Trophoblast cell (in vitro differentiated cells and primary cell): ENCODE data around the gene PHC3.

Experiments
- DNase-seq, 2 donors: peaks; one replicate each; pipeline ENCODE4 v3.0.0-alpha.2; 2016
- H2AFZ ChIP-seq: 2 replicates; pipeline ENCODE4 v1.6.1; 2013; ENCODE audit warnings: low read length, moderate library complexity, mild to moderate bottlenecking; ENCODE audit not compliant: insufficient read depth, poor library complexity
- H2AK5ac ChIP-seq: 2 replicates; pipeline ENCODE4 v1.6.1; 2013; ENCODE audit warnings: mild to moderate bottlenecking, low read length
- H2BK120ac ChIP-seq: 2 replicates; pipeline ENCODE4 v1.6.1; 2013; ENCODE audit warnings: low read length, mild to moderate bottlenecking, moderate library complexity; ENCODE audit not compliant: insufficient read depth, poor library complexity
- H2BK12ac ChIP-seq: 2 replicates; pipeline ENCODE4 v1.6.1; 2013; ENCODE audit warnings: mild to moderate bottlenecking, low read length, moderate library complexity
- H2BK5ac ChIP-seq: 2 replicates; pipeline ENCODE4 v1.6.1; 2013; ENCODE audit warnings: low read length, low read depth, moderate library complexity, mild to moderate bottlenecking; ENCODE audit not compliant: poor library complexity
- H3K14ac ChIP-seq: 2 replicates; pipeline ENCODE4 v1.6.1; 2013; ENCODE audit warnings: mild to moderate bottlenecking, low read length
- H3K18ac ChIP-seq: 2 replicates; pipeline ENCODE4 v1.6.1; 2013; ENCODE audit warnings: mild to moderate bottlenecking, low read length
- H3K23ac ChIP-seq: 2 replicates; pipeline ENCODE4 v1.6.1; 2013; ENCODE audit warnings: low read length
- H3K27ac ChIP-seq: 2 replicates; pipeline ENCODE4 v1.5.1; 2013; ENCODE audit warnings: low read depth, mild to moderate bottlenecking, inconsistent platforms, low read length, moderate library complexity
- H3K27me3 ChIP-seq: 2 replicates; pipeline ENCODE4 v1.6.1; 2013; ENCODE audit warnings: inconsistent platforms, mild to moderate bottlenecking, low read length, moderate library complexity; ENCODE audit not compliant: insufficient read depth
- H3K36me3 ChIP-seq, 2 experiments: 1 replicate in 1 of 2; 2 replicates in 1 of 2; pipeline ENCODE4 v1.6.1; 2013; ENCODE audit warnings: low read length in 2 of 2, mild to moderate bottlenecking in 2 of 2, moderate library complexity in 1 of 2; ENCODE audit not compliant: insufficient read depth in 2 of 2, control insufficient read depth in 1 of 2
- H3K4ac ChIP-seq: 2 replicates; pipeline ENCODE4 v1.6.1; 2013; ENCODE audit warnings: low read depth, mild to moderate bottlenecking, low read length, moderate library complexity
- H3K4me1 ChIP-seq, 2 experiments: 1 replicate in 1 of 2; 2 replicates in 1 of 2; pipeline ENCODE4 v1.6.1; 2013; ENCODE audit warnings: low read length in 2 of 2, mild to moderate bottlenecking in 2 of 2, moderate library complexity in 1 of 2; ENCODE audit not compliant: insufficient read depth in 2 of 2, control insufficient read depth in 1 of 2
- H3K4me2 ChIP-seq: 2 replicates; pipeline ENCODE4 v1.6.1; 2013; ENCODE audit warnings: inconsistent platforms, mild to moderate bottlenecking, low read length, moderate library complexity
- H3K4me3 ChIP-seq: 2 replicates; pipeline ENCODE4 v1.5.1; 2013; ENCODE audit warnings: mild to moderate bottlenecking, low read depth, low read length, inconsistent platforms
- H3K79me1 ChIP-seq: one replicate; pipeline ENCODE4 v1.6.1; 2013; ENCODE audit warnings: low read length
- H3K79me2 ChIP-seq: 2 replicates; pipeline ENCODE4 v1.6.1; 2013; ENCODE audit warnings: low read length, mild to moderate bottlenecking; ENCODE audit not compliant: control insufficient read depth, insufficient read depth, poor library complexity
- H3K9ac ChIP-seq: 2 replicates; pipeline ENCODE4 v1.6.1; 2013; ENCODE audit warnings: mild to moderate bottlenecking, low read length
- H3K9me3 ChIP-seq: 2 replicates; pipeline ENCODE4 v1.6.1; 2013; ENCODE audit warnings: low read depth, mild to moderate bottlenecking, control low read depth, inconsistent platforms, low read length; ENCODE audit not compliant: insufficient read depth
- H4K12ac ChIP-seq: 2 replicates; pipeline ENCODE4 v1.6.1; 2013; ENCODE audit warnings: low read depth, mild to moderate bottlenecking, low read length, moderate library complexity
- H4K8ac ChIP-seq: 2 replicates; pipeline ENCODE4 v1.6.1; 2013; ENCODE audit warnings: low read depth, mild to moderate bottlenecking, low read length, moderate library complexity
- H4K91ac ChIP-seq: one replicate; pipeline ENCODE4 v1.6.1; 2013; ENCODE audit warnings: low read depth, mild to moderate bottlenecking, low read length, moderate library complexity
- WGBS: extraction: QIAGEN DNeasy Blood & Tissue Kit; methylation state at CpG from one replicate; pipeline ENCODE4 v1.1.7; 2013; ENCODE audit warnings: missing lambda C conversion rate; ENCODE audit not compliant: insufficient read length, insufficient coverage; ENCODE audit errors: extremely low coverage; 5-methylcytosine and 5-hydroxymethylcytosine counted together

The PHC3 gene

DNA sequence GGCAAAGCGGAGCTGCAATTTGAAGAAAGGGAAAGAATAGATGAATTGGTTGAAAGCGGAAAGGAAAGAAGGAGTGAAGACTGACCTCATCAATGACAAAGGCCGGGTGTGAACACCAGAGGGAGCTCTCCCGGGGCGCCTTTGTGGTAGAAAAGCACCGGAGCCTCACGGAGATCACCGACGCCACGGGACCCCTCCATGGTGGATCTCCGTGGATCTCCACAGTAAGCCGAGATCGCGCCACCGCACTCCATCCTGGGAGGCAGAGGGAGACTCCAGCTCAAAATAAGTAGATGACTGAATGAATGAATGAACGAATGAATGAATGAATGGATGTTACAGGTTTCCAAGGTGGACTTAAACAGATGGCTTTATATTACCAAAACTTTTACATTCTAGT, 118.8 kb downstream of the PHC3 start:
- H2BK120ac ChIP-seq: no peak overlapping the region
- no peak overlapping the region for H2AK5ac ChIP-seq
- H3K4ac ChIP-seq: no peak overlapping the region
- DNase-seq: peak in 1 of 2 donors; percentile 41
- no peak overlapping the region for H3K4me3 ChIP-seq
- H3K79me1 ChIP-seq: no peaks in the 10 kb centered on the region
- no peak overlapping the region for H3K27ac ChIP-seq
- H2BK12ac ChIP-seq: no peak overlapping the region
- H3K18ac ChIP-seq: no peak overlapping the region
- no peak overlapping the region for H3K23ac ChIP-seq
- H4K8ac ChIP-seq: no peak overlapping the region
- no peaks in the 10 kb centered on the region for H3K79me2 ChIP-seq
- no peaks in the 10 kb centered on the region for H3K4me1 ChIP-seq
- no peak overlapping the region for H3K14ac ChIP-seq
- H3K9ac ChIP-seq: no peak overlapping the region
- H4K12ac ChIP-seq: no peak overlapping the region
- H3K4me2 ChIP-seq: no peak overlapping the region
- H3K27me3 ChIP-seq: no peaks in the 10 kb centered on the region
- no peaks in the 10 kb centered on the region for H3K36me3 ChIP-seq
- no peak overlapping the region for H4K91ac ChIP-seq
- 100% methylated on average over 2 of the region's 16 CpGs for WGBS
- H2AFZ ChIP-seq: no peak overlapping the region
- H3K9me3 ChIP-seq: no peaks in the 10 kb centered on the region
- no peak overlapping the region for H2BK5ac ChIP-seq

DNA sequence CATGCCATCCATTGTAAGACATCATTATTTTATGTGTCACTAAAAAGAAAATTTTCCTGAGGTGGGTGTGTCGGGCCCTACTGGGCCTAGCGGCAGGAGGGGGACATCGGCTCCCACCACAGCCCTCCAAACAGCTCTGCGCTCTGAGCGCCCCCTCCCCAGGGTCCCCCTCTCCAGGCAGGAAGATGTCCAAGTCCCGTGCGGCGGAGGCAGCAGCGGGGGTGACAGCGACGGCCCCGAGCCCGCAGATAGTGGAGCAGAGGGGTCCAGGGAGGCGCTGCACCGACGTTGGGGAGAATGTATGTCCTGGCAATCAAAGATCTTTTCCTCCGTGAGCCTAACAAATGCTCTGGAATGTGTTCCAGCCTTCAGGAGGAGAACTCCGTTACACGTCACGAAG, 119.5 kb downstream of the PHC3 start:
- H3K18ac ChIP-seq: no peak overlapping the region
- no peak overlapping the region for H2AFZ ChIP-seq
- H3K27ac ChIP-seq: no peak overlapping the region
- no peak overlapping the region for H3K4ac ChIP-seq
- H2BK120ac ChIP-seq: no peak overlapping the region
- no peak overlapping the region for H2BK5ac ChIP-seq
- no CpG with 5 or more reads among the region's 20 CpGs for WGBS
- no peaks in the 10 kb centered on the region for H3K9me3 ChIP-seq
- no peaks in the 10 kb centered on the region for H3K79me1 ChIP-seq
- H3K9ac ChIP-seq: no peak overlapping the region
- H4K12ac ChIP-seq: no peak overlapping the region
- no peaks in the 10 kb centered on the region for H3K79me2 ChIP-seq
- no peaks in the 10 kb centered on the region for H3K27me3 ChIP-seq
- no peak overlapping the region for H3K14ac ChIP-seq
- H3K4me2 ChIP-seq: no peak overlapping the region
- no peak overlapping the region for H3K4me3 ChIP-seq
- H3K4me1 ChIP-seq: no peaks in the 10 kb centered on the region
- no peak overlapping the region for H2AK5ac ChIP-seq
- no peak overlapping the region for H2BK12ac ChIP-seq
- no peak for DNase-seq
- H4K91ac ChIP-seq: no peak overlapping the region
- H3K23ac ChIP-seq: no peak overlapping the region
- H4K8ac ChIP-seq: no peak overlapping the region
- no peaks in the 10 kb centered on the region for H3K36me3 ChIP-seq

DNA sequence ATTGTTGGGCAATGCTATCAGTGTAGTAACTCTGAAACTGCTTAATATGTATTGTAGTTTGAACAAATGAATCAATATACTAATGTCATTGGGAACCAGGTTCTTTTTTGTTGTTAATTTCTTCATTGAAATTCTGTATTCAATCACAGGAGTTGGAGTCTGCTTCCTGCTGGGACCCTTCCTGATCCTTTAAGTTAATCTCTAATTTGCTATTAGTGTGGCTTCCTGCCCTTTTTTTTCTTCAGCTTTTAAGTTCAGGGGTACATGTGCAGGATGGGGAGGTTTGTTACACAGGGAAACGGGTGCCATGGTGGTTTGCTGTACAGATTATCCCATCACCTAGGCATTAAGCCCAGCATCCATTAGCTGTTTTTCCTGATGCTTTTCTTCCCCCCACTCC, 122.1 kb downstream of the PHC3 start:
- no peaks in the 10 kb centered on the region for H3K79me2 ChIP-seq
- H2BK12ac ChIP-seq: no peak overlapping the region
- H3K18ac ChIP-seq: no peak overlapping the region
- H2BK5ac ChIP-seq: no peak overlapping the region
- H3K36me3 ChIP-seq: no peaks in the 10 kb centered on the region
- H3K4me1 ChIP-seq: no peaks in the 10 kb centered on the region
- H4K91ac ChIP-seq: no peak overlapping the region
- H3K9ac ChIP-seq: no peak overlapping the region
- no peak overlapping the region for H3K4ac ChIP-seq
- no peaks in the 10 kb centered on the region for H3K9me3 ChIP-seq
- H3K23ac ChIP-seq: no peak overlapping the region
- no peak overlapping the region for H2AK5ac ChIP-seq
- no peak overlapping the region for H3K4me2 ChIP-seq
- no peak overlapping the region for H4K8ac ChIP-seq
- WGBS: no CpG with 5 or more reads among the region's 1 CpG
- H2AFZ ChIP-seq: no peak overlapping the region
- H3K4me3 ChIP-seq: no peak overlapping the region
- no peak overlapping the region for H4K12ac ChIP-seq
- H3K27ac ChIP-seq: no peak overlapping the region
- H2BK120ac ChIP-seq: no peak overlapping the region
- H3K27me3 ChIP-seq: no peaks in the 10 kb centered on the region
- no peaks in the 10 kb centered on the region for H3K79me1 ChIP-seq
- no peak for DNase-seq
- H3K14ac ChIP-seq: no peak overlapping the region

DNA sequence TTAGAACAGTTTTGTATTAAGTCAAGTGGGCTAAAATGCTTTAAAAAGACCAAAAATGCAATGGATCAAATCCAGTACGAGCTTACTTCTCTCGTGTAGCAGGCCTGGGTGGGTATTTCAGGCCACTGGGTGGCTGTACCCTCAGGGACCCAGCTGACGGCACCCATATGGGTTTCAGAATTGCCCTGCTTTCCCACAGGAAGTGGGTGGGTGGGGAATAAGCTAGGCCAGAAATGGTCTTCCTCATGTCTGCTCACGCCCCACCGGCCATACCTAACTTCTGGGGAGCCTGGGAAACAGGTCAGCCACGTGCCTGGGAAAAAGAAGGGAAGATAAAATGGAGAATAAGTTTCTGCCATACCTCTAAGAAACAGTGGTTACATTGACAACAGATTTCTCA, 123.4 kb downstream of the PHC3 start:
- Histone ChIP-seq H3K14ac (no peak overlapping the region), H3K27ac (no peak overlapping the region), H2BK120ac (no peak overlapping the region), H3K4me3 (no peak overlapping the region), H2BK5ac (no peak overlapping the region), H4K8ac (no peak overlapping the region), H3K4me1 (no peaks in the 10 kb centered on the region), H3K9ac (no peak overlapping the region), H3K4ac (no peak overlapping the region), H3K9me3 (no peaks in the 10 kb centered on the region), H4K12ac (no peak overlapping the region), H3K36me3 (no peaks in the 10 kb centered on the region), H2BK12ac (no peak overlapping the region), H4K91ac (no peak overlapping the region), H3K79me1 (no peaks in the 10 kb centered on the region), H3K4me2 (no peak overlapping the region), H3K27me3 (no peaks in the 10 kb centered on the region), H3K79me2 (no peaks in the 10 kb centered on the region), H3K18ac (no peak overlapping the region), H2AK5ac (no peak overlapping the region), H3K23ac (no peak overlapping the region), H2AFZ (no peak overlapping the region)
- DNase-seq: no peak
- no CpG with 5 or more reads among the region's 6 CpGs for WGBS
